GM18511 (cell line): ENCODE results near the gene DLG2.
"Not testable (repeated sequence)": the region's sequence is repeated elsewhere in the genome, so short reads cannot be mapped to it uniquely, and the experiment has no call there.

Experiments used
- ATAC-seq: cut with Tn5 transposase; IDR thresholded peaks from one replicate; pipeline ENCODE4 v1.9.1; 2021; ENCODE audit warnings: mild to moderate bottlenecking, moderate library complexity; ENCODE audit not compliant: unreplicated experiment

Gene DLG2

GRCh38 chr11:83464160-83464944, 2162.8 kb downstream of the DLG2 start:
- no peak for ATAC-seq

GRCh38 chr11:83459798-83460197, 2167.3 kb downstream of the DLG2 start:
- no peak for ATAC-seq

GRCh38 chr11:83456566-83456965, 2170.6 kb downstream of the DLG2 start:
- no peak for ATAC-seq

- no peak for ATAC-seq
Measured at GRCh38 chr11:83456075-83456474, 2171.1 kb downstream of the DLG2 start.

GRCh38 chr11:83455356-83455755, 2171.8 kb downstream of the DLG2 start:
- no peak for ATAC-seq

GRCh38 chr11:83454674-83455073, 2172.5 kb downstream of the DLG2 start:
- no peak for ATAC-seq

GRCh38 chr11:83449338-83449913, 2177.7 kb downstream of the DLG2 start:
- ATAC-seq, result peak; percentile 72

- ATAC-seq, result no peak
Measured at GRCh38 chr11:83448686-83449085, 2178.5 kb downstream of the DLG2 start.

DNA sequence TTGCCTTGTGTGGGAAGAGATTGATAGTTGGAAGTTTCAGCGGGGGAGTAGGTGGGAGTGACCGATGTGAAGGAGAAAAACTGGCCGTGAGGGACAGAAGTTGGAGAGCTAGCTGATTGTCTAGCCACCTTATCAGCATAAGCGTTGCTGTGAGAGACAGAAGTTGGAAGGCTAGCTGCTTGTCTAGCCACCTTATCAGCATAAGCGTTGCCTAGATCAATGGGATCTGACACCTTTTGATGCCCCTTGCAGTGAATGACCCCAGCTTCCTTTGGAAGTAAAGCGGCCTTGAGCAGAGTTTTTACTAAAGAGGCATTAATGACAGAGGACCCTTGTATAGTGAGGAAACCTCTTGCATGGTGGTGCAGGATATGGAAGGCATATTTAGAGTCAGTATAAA, 2183.3 kb downstream of the DLG2 start:
- ATAC-seq, result not testable (repeated sequence)

GRCh38 chr11:83441601-83442000, 2185.5 kb downstream of the DLG2 start:
- ATAC-seq, result no peak

DNA sequence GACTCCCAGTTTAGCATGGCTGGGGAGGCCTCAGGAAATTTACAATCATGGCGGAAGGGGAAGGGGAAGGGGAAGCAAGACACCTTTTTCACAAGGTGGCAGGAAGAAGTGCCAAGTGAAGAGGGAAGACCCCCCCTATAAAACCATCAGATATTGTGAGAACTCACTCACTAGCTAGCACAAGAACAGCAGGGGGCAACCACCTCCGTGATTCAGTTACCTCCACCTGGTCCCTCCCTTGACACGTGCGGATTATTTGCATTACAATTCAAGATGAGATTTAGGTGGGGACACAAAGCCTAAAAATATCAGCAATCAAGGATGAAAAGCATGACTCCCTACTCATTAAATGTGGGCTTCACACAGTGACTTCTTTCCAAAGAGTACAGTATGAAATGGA, 2186.0 kb downstream of the DLG2 start:
- ATAC-seq, result no peak

GRCh38 chr11:83438438-83438837, 2188.7 kb downstream of the DLG2 start:
- ATAC-seq, result no peak

- no peak for ATAC-seq
Measured at GRCh38 chr11:83437939-83438338, 2189.2 kb downstream of the DLG2 start.

DNA sequence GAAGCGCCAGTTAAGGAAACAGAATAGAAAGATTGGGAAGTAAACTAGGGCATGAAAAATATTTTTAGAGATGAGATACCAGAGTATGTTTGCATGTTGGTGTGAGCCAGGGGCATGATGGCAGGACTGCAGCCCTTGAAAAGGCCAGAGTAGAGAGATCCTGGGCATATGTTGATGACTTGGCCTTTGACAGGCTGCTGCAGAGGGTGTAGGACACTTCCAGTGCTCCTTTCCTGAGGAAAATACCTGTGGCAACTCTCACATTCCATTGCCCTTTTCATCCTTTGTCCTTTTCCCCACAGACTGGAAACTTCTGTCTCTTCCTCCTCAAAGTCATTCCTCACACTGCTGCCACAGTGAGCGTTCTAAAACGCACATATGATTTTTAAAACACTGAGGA, 2190.3 kb downstream of the DLG2 start:
- no peak for ATAC-seq

DNA sequence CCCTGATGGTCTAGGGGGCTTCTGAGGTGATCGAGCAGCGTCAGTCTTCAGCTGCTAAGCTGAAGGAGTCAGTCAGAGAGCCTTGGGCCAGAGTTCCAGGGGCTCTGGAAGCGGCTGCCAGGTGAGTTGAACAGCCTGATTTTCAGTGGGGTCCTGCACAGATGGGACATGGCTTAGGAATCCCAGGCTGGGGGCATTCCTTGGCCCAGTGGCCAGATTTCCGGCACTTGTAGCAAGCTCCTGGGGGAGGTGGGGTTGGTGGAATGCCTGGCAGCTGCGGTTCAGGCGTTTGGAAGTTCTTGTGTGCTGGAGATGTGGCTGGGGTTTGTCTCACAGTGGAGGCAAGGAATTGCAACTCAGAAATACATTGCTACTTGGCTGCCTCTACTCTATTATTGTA, 2192.3 kb downstream of the DLG2 start:
- ATAC-seq, result not testable (repeated sequence)

DNA sequence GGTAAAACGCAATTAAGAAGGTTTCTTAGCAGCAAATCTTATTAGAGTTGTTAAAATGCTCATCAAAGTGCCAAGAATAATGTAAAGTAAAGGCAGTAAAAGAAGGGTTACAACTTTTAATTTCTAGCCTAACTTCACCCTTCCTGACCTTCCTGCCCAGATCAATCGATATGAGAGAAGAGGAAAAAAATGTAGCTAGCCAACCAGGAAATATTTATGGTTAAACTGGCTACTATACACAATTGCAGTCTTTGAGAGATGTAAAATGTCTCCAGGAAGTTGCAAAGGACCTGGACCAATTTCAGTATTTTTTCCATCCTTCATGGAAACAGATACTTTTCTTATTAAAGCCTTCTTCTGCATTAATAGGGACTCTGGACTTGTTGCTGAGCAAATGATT, 2199.2 kb downstream of the DLG2 start:
- ATAC-seq, result no peak

DNA sequence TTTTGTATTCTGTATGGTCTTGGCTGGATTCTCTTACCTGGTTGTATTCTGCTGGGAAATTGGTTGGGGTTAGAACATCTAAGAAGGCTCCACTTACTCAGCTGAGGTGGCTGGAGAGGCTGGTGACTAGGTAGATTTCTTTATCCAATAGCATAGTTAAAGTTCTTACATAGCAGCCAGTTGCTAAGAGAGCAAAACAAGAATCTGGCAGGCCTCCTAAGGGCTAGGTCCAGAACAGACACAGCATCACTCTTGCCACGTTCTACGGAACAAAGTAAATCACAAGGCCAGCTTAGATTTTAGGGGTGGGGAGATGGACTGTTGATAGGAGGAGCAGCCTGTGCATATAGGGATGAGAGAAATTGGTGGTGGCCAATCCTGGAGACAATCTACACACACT, 2199.6 kb downstream of the DLG2 start:
- ATAC-seq, result no peak

- ATAC-seq, result no peak
Measured at GRCh38 chr11:83425137-83425466, 2202.0 kb downstream of the DLG2 start.

DNA sequence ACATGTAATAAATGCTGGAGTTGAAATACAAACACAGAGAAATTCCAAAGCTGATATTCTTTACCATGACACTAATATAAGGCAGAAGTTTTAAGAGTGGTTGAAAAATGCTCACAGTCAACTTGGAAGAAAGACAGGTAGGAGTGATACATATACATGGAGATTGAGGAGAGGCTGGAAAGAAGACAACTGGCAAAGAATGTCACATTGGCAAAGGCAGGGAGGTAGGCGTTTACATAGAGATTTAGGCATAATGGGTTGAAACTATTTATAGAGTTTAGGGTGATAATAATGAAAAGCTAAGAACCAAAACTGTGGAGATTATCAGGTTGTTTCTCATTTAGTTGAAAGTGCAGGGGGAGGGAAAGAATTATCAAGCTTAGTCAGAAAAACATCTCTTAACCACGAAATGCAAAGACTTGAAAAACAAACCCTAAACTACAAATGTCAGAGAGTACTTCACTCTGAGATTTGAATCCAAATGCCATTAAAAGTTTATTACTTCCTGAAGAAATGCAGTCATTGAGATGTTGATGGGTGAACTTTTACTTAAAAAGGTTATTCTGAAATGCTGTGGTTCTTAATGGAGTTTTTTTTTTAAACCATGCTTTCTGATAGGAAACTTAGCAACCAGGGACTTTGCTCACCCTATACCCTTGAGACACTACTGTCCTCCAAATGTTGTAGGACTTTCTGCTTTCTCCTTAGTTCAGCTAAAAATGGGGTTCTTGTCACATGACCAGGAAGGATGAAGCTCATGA, 2202.6 kb downstream of the DLG2 start:
- no peak for ATAC-seq

DNA sequence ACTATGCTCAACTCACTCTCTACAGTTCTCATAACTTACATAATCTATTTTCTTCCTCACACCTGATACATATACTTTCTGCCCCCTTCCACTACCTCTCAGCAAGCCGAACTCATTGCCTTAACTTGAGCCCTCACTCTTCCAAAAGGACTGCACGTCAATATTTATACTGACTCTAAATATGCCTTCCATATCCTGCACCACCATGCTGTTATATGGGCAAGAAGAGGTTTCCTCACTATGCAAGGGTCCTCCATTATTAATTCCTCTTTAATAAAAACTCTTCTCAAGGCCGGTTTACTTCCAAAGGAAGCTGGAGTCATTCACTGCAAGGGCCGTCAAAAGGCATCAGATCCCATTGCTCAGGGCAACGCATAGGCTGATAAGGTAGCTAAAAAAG, 2204.5 kb downstream of the DLG2 start:
- not testable (repeated sequence) for ATAC-seq

DNA sequence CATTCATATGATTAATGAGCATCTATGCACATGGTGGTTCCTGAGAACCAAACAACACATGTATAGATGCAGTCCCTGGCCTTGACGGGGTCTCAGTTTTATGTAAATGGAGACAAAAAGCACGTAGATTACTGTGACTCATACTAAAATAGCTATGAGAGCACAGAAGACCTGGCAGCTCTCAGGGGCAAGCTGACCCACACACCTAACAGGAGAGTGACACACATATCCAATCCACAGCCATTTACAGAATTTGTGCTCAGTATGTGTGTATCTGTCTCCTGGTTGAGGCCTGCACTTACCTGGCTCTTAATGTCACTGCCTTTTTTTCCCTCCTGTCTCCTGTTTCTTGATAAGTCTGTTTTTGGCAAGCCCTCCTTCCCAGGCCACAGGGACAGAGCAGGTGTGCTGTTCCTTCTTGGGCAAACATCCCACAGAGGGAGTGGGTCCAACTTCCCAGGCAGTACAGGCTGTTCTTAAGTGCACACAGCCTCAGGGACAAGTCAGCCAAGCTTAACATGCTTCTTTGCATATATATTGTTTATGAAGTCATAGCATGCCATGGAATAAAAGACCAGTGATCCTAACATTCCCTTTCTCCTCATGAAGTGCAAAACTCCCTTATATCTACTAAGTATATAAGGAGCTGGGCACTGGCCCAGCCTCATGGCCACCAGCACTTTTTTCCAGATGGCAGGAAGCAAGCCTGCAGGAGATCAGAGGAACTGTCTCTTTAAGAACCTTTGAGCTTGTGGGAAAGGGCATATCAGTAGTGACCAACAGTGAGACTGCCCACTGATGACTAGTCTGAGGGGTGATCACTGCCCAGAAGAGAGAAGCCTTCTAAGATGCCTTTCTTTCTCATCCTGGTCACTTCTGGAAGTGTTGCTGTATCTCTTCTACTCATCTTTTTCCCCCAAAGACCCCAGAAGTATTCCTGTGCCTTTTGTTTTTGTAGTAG, 2216.3 kb downstream of the DLG2 start:
- ATAC-seq, result no peak
